SK-N-MC (cell line): Measurements from ENCODE around the gene SAYSD1.

Experiments
- DNase-seq: peaks from one replicate; pipeline ENCODE4 v3.0.0-alpha.2; 2011; ENCODE audit warnings: low read depth, low spot score
- H3K27ac ChIP-seq: fragments of 200-600 bp; sonication (generic); 2 replicates; pipeline ENCODE4 v1.5.1; 2016; ENCODE audit warnings: mixed run types
- H3K36me3 ChIP-seq: fragments of 200-600 bp; sonication (generic); 2 replicates; pipeline ENCODE4 v1.6.1; 2017; ENCODE audit warnings: antibody characterized with exemption, low read length, mixed read lengths; ENCODE audit not compliant: insufficient read depth
- H3K4me3 ChIP-seq: fragments of 200-600 bp; sonication (generic); 2 replicates; pipeline ENCODE4 v1.5.1; 2016
- H3K9ac ChIP-seq: fragments of 200-600 bp; sonication (generic); 2 replicates; pipeline ENCODE4 v1.8.0; 2017; ENCODE audit warnings: mixed run types, mixed read lengths; ENCODE audit not compliant: insufficient read length
- H3K9me3 ChIP-seq: fragments of 200-600 bp; sonication (generic); 2 replicates; pipeline ENCODE4 v1.6.1; 2017; ENCODE audit warnings: low read depth, mild to moderate bottlenecking, antibody characterized with exemption, low read length, moderate library complexity, mixed read lengths
- EZH2 ChIP-seq: fragments of 200-600 bp; sonication (generic); IDR thresholded peaks from one replicate; pipeline ENCODE4 v1.6.1; 2017; ENCODE audit warnings: antibody characterized with exemption
- FOXP2 ChIP-seq: optimal IDR thresholded peaks from 2 replicates; pipeline ENCODE3; 2011; ENCODE audit warnings: mild to moderate bottlenecking, moderate library complexity; ENCODE audit not compliant: insufficient read depth; ENCODE audit errors: extremely low read length, control extremely low read depth
- POLR2AphosphoS5 ChIP-seq: IDR thresholded peaks from 2 replicates; pipeline ENCODE4 v1.6.1; 2012; ENCODE audit warnings: mild to moderate bottlenecking, low read depth, low read length, borderline replicate concordance

SAYSD1 gene

DNA sequence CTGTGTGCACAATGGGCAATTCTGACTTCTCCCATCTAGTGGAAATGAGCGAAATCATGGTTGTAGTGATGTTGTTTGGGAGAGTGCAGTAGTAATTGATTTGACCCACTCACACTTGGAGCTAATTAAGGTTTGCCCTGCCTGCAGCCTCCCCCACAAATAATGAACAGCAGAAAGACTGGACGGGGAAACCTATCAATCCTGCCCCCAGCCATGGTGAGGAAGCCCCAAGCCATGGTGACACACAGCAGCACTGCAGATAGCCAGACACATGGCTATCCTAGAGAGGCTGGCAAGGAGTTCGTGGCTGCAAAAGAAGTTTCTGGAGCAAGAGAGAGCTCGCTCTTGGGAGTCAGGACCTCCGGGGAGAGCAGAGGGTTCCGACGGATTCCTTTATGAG is 27.8 kb downstream of the SAYSD1 start:
- Histone ChIP-seq H3K4me3 (no peak overlapping the region), H3K9me3 (no peaks in the 10 kb centered on the region), H3K36me3 (no peaks in the 10 kb centered on the region), H3K27ac (no peak overlapping the region), H3K9ac (no peak overlapping the region)
- DNase-seq: no peak
- no peak for TF ChIP-seq EZH2
- no peak for TF ChIP-seq POLR2AphosphoS5
- TF ChIP-seq FOXP2: no peak

DNA sequence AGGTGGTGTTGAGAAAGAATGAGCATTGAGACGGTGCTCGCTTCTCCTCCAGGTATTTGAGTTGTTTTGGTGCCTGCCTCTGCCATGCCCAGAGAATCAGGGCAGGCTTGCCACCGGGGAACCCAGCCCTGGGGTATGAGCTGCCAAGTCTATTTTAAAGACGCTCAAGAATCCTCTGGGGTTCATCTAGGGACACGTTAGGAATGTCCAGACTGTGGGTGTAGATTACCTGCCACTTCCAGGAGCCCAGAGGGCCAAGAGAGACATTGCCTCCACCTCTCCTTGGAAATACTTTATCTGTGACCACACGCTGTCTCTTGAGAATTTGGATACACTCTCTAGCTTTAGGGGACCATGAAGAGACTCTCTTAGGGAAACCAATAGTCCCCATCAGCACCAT is 28.3 kb downstream of the SAYSD1 start:
- TF ChIP-seq FOXP2 (no peak), POLR2AphosphoS5 (no peak), EZH2 (no peak)
- DNase-seq: no peak
- H3K27ac ChIP-seq: no peak overlapping the region
- no peaks in the 10 kb centered on the region for H3K36me3 ChIP-seq
- no peak overlapping the region for H3K4me3 ChIP-seq
- no peak overlapping the region for H3K9ac ChIP-seq
- H3K9me3 ChIP-seq: no peaks in the 10 kb centered on the region

GRCh38 chr6:39086294-39086693 is 28.7 kb downstream of the SAYSD1 start:
- H3K9ac ChIP-seq: no peak overlapping the region
- H3K36me3 ChIP-seq: no peaks in the 10 kb centered on the region
- DNase-seq: no peak
- no peak overlapping the region for H3K27ac ChIP-seq
- H3K9me3 ChIP-seq: no peaks in the 10 kb centered on the region
- H3K4me3 ChIP-seq: no peak overlapping the region
- no peak for TF ChIP-seq EZH2
- no peak for TF ChIP-seq FOXP2
- no peak for TF ChIP-seq POLR2AphosphoS5

- H3K36me3 ChIP-seq: no peaks in the 10 kb centered on the region
- no peak for DNase-seq
- H3K9me3 ChIP-seq: no peaks in the 10 kb centered on the region
- no peak overlapping the region for H3K4me3 ChIP-seq
- no peak overlapping the region for H3K27ac ChIP-seq
- H3K9ac ChIP-seq: no peak overlapping the region
- no peak for TF ChIP-seq FOXP2
- no peak for TF ChIP-seq POLR2AphosphoS5
- no peak for TF ChIP-seq EZH2
These were observed 29.7 kb downstream of the SAYSD1 start for GRCh38 chr6:39085129-39085797.

DNA sequence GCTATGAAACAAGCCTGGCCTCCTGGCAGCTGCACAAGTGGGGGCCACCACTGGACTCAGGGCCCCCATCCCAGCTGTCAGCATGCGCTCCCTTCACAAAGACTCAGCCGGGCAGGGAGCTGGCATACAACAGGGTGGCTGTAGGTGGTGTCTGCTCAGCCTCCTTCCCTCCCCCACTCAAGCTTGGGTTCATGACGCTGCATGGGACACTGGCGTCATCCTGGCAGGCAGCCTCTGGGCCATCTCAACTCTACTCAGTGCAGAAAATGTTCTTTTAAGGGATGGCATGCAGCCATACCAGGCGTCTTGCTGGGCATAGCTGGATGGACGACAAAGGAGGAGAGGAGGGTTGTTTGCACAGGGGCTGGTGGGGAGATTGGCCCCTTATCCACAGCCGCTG is 30.5 kb downstream of the SAYSD1 start:
- H3K27ac ChIP-seq: no peak overlapping the region
- no peak overlapping the region for H3K9ac ChIP-seq
- no peak overlapping the region for H3K4me3 ChIP-seq
- no peak for DNase-seq
- H3K9me3 ChIP-seq: no peaks in the 10 kb centered on the region
- no peak for TF ChIP-seq EZH2
- no peak for TF ChIP-seq POLR2AphosphoS5
- no peak for TF ChIP-seq FOXP2
- no peaks in the 10 kb centered on the region for H3K36me3 ChIP-seq

- Histone ChIP-seq H3K9me3 (no peaks in the 10 kb centered on the region), H3K27ac (no peak overlapping the region), H3K9ac (no peak overlapping the region), H3K36me3 (no peaks in the 10 kb centered on the region), H3K4me3 (no peak overlapping the region)
- TF ChIP-seq POLR2AphosphoS5 (no peak), EZH2 (no peak), FOXP2 (no peak)
- DNase-seq: no peak
These were observed 31.8 kb downstream of the SAYSD1 start for GRCh38 chr6:39083231-39083634.

DNA sequence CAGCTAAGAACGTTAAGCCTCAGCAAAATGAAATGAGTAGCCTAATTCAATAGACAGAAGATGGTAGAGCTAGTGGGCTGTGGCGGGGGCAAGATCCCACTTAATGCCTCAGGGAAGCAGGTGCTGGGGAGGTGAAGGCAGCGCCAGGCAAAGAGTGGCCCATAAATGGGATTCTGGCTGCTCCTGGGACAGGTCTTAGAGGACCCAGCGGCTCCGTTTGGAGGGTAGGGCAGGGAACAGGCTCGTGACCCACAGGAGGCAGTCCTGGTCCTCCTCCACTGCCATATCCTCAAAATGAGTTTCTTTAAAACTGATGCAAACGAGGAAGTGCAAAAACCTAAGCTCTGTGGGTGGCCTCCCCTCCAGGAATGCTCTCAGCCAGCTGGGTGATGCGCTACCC is 32.7 kb downstream of the SAYSD1 start:
- no peak for DNase-seq
- TF ChIP-seq FOXP2: no peak
- TF ChIP-seq EZH2: no peak
- TF ChIP-seq POLR2AphosphoS5: no peak
- Histone ChIP-seq H3K9ac (no peak overlapping the region), H3K36me3 (no peaks in the 10 kb centered on the region), H3K4me3 (no peak overlapping the region), H3K27ac (no peak overlapping the region), H3K9me3 (no peaks in the 10 kb centered on the region)

GRCh38 chr6:39080246-39080875 is 34.6 kb downstream of the SAYSD1 start:
- Histone ChIP-seq H3K4me3 (no peak overlapping the region), H3K9ac (no peak overlapping the region), H3K27ac (no peak overlapping the region), H3K9me3 (no peaks in the 10 kb centered on the region), H3K36me3 (no peaks in the 10 kb centered on the region)
- no peak for TF ChIP-seq FOXP2
- no peak for TF ChIP-seq POLR2AphosphoS5
- TF ChIP-seq EZH2: no peak
- no peak for DNase-seq
